Liver (tissue), 9 donors: ENCODE results near the gene RARRES2. TPM values are rescaled to one million over a fixed set of nuclear protein-coding genes. Genes with fewer than 3 reads are reported as not detected.

Source experiments
- DNase-seq: peaks from one replicate; pipeline ENCODE4 v3.0.0-alpha.2; 2017; ENCODE audit warnings: low spot score
- H3K27ac ChIP-seq, 2 donors: one replicate each; pipeline ENCODE4 v1.7.0; 2013; ENCODE audit warnings: inconsistent platforms in 2 of 2, low read length in 2 of 2, control low read depth in 1 of 2, low read depth in 1 of 2, mild to moderate bottlenecking in 1 of 2
- H3K27me3 ChIP-seq, 4 donors: one replicate each; pipeline versions ENCODE4 v1.6.1 to v1.7.0; 2013; ENCODE audit warnings: low read length in 3 of 4, inconsistent platforms in 1 of 4, mild to moderate bottlenecking in 1 of 4, moderate library complexity in 1 of 4; ENCODE audit not compliant: control insufficient read depth in 4 of 4, insufficient read depth in 4 of 4
- H3K36me3 ChIP-seq, 4 donors: one replicate each; pipeline versions ENCODE4 v1.6.1 to v1.7.0; 2013; ENCODE audit warnings: low read length in 3 of 4, mild to moderate bottlenecking in 3 of 4, low read depth in 1 of 4, moderate library complexity in 1 of 4; ENCODE audit not compliant: control insufficient read depth in 4 of 4, insufficient read depth in 3 of 4
- H3K4me1 ChIP-seq, 4 donors: one replicate each; pipeline versions ENCODE4 v1.6.1 to v1.7.0; 2013; ENCODE audit warnings: low read length in 3 of 4, mild to moderate bottlenecking in 3 of 4, moderate library complexity in 1 of 4; ENCODE audit not compliant: control insufficient read depth in 4 of 4, insufficient read depth in 4 of 4
- H3K4me3 ChIP-seq, 3 donors: one replicate each; pipeline versions ENCODE4 v1.6.1 to v1.7.0; 2013; ENCODE audit warnings: low read length in 3 of 3, control low read depth in 1 of 3, low read depth in 1 of 3, mild to moderate bottlenecking in 1 of 3
- H3K9ac ChIP-seq, 2 donors: one replicate each; pipeline ENCODE4 v1.7.0; 2013; ENCODE audit warnings: low read length in 2 of 2, mild to moderate bottlenecking in 2 of 2, moderate library complexity in 2 of 2, control low read depth in 1 of 2, low read depth in 1 of 2
- H3K9me3 ChIP-seq, 4 donors: one replicate each; pipeline versions ENCODE4 v1.6.1 to v1.7.0; 2013; ENCODE audit warnings: low read length in 3 of 4; ENCODE audit not compliant: control insufficient read depth in 4 of 4
- CTCF ChIP-seq: fragments of 150-350 bp; IDR thresholded peaks from 2 replicates; pipeline ENCODE4 v1.5.1; 2017; ENCODE audit warnings: improper control_type of control experiment, low read depth, low read length; ENCODE audit not compliant: missing input control
- EGR1 ChIP-seq, 2 donors: IDR thresholded peaks; 2 replicates each; pipeline ENCODE4 v1.6.1; 2016 to 2018; ENCODE audit warnings: antibody characterized with exemption in 2 of 2, low read depth in 2 of 2
- FOXA1 ChIP-seq: IDR thresholded peaks from 2 replicates; pipeline ENCODE4 v1.6.1; 2016; ENCODE audit warnings: antibody characterized with exemption
- FOXA2 ChIP-seq: IDR thresholded peaks from 2 replicates; pipeline ENCODE4 v1.6.1; 2016; ENCODE audit warnings: antibody characterized with exemption
- HNF4A ChIP-seq, 2 donors: conservative IDR thresholded peaks; 2 replicates each; pipeline ENCODE4 v1.6.1; 2016; ENCODE audit warnings: antibody characterized with exemption in 2 of 2, mild to moderate bottlenecking in 2 of 2
- HNF4G ChIP-seq: IDR thresholded peaks from 2 replicates; pipeline ENCODE4 v1.6.1; 2016; ENCODE audit warnings: antibody characterized with exemption
- JUND ChIP-seq, 2 donors: IDR thresholded peaks; 2 replicates each; pipeline ENCODE4 v1.6.1; 2016; ENCODE audit warnings: antibody characterized with exemption in 2 of 2
- NR2F2 ChIP-seq: IDR thresholded peaks from 2 replicates; pipeline ENCODE4 v1.6.1; 2016; ENCODE audit warnings: antibody characterized with exemption
- RAD21 ChIP-seq, 2 donors: IDR thresholded peaks; 2 replicates each; pipeline ENCODE4 v1.6.1; 2016; ENCODE audit warnings: antibody characterized with exemption in 2 of 2, mild to moderate bottlenecking in 2 of 2
- RXRA ChIP-seq, 2 donors: IDR thresholded peaks; 2 replicates each; pipeline ENCODE4 v1.6.1; 2017 to 2018; ENCODE audit warnings: antibody characterized with exemption in 2 of 2, mild to moderate bottlenecking in 1 of 2
- SP1 ChIP-seq: IDR thresholded peaks from 2 replicates; pipeline ENCODE4 v1.6.1; 2018; ENCODE audit warnings: antibody characterized with exemption, mild to moderate bottlenecking
- YY1 ChIP-seq: IDR thresholded peaks from 2 replicates; pipeline ENCODE4 v1.6.1; 2016; ENCODE audit warnings: antibody characterized with exemption, mild to moderate bottlenecking
- ZBTB33 ChIP-seq: IDR thresholded peaks from 2 replicates; pipeline ENCODE4 v1.6.1; 2016; ENCODE audit warnings: antibody characterized with exemption
- WGBS: extraction: QIAGEN DNeasy Blood & Tissue Kit; methylation state at CpG from one replicate; pipeline ENCODE4 v1.1.7; 2013; 5-methylcytosine and 5-hydroxymethylcytosine counted together
- polyA plus RNA-seq, 2 donors: library from polyadenylated mRNA; stranded (reverse) in 1 of 2; unstranded in 1 of 2; fragments of 200-250 nt in 1 of 2; fragments of >200 nt in 1 of 2; fragmentation: Nextera tagmentation in 1 of 2; extraction: Ambion mirVana in 1 of 2; gene quantifications; one replicate each; pipeline versions ENCODE4 v1.2.1 to v1.2.3, GENCODE V29; 2013 to 2015
- total RNA-seq, 2 donors: library from RNA; depleted of rRNA; stranded (reverse); fragments of >200 nt; gene quantifications; one replicate each; pipeline ENCODE4 v1.2.3, GENCODE V29; 2014
- TF ChIP-seq, protein P1 (sequence below): IDR thresholded peaks from 2 replicates; pipeline ENCODE4 v1.6.1; 2016; ENCODE audit warnings: antibody characterized with exemption
- TF ChIP-seq, protein P2 (sequence below): IDR thresholded peaks from 2 replicates; pipeline ENCODE4 v1.6.1; 2016; ENCODE audit warnings: antibody characterized with exemption
- TF ChIP-seq, protein P3 (sequence below): IDR thresholded peaks from 2 replicates; pipeline ENCODE4 v1.6.1; 2016; ENCODE audit warnings: antibody characterized with exemption, mild to moderate bottlenecking
- donor health status: healthy.
- donor health status: healthy.
- donor health status: healthy.
- donor health status: healthy.
- donor health status: healthy.

The RARRES2 gene
- total and polyA plus RNA-seq, 4 donors, result 149 to 1,915 (median 842) TPM

DNA sequence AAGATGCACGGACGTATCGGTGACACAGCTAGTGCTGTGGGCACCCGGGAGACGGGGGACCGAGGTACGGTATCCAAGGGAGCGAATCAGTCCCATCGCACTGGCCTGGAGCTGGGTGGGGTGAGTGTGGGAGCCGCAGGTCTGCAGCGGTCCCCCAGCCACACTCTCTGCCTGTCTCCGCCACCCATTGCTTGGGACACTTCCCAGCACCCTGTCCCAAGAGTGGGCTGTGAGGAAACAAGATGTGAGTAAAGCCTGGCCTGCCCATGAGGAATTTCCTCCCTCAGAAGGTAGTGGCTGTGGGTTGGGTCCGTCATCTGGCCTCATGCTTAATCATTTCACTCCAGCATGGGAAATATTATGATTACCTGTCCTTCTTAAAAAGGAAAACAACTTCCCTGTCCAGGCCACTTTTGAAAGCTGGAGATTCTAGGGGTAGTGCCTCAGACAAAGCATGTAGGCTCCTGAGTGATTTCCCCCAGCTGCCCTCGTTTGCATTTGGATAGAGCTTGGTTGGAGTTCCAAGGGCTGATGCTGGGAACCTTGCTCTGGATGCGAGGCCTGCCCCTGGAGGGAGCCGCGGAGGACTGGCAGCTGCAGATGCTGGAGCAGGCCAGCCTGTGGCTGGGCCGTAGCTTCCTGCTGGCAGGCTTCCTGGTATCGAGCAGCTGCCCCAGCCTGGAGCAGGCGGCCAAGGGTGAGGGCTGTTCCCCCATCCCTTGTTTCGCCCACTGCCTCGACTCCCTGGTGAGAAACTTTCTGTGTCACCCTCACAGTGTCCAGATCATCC lies 11.9 kb downstream of the RARRES2 start:
- H3K27ac ChIP-seq, result no peak overlapping the region
- peaks cover 2 to 40% (median 18%) of the 10 kb centered on the region in 4 donors for H3K36me3 ChIP-seq
- no peaks in the 10 kb centered on the region for H3K27me3 ChIP-seq
- H3K4me1 ChIP-seq, result peaks cover 0 to 16% (median 9%) of the 10 kb centered on the region in 4 donors
- DNase-seq, result no peak
- TF ChIP-seq, protein P1, sequence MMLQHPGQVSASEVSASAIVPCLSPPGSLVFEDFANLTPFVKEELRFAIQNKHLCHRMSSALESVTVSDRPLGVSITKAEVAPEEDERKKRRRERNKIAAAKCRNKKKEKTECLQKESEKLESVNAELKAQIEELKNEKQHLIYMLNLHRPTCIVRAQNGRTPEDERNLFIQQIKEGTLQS, result no peak
- TF ChIP-seq JUND (IDR thresholded peaks at IDR 0.05) (no peak), HNF4A (conservative IDR thresholded peaks at IDR 0.05) (no peak), YY1 (no peak)
- no peak overlapping the region for H3K4me3 ChIP-seq
- WGBS, result 71% methylated on average over 22 of the region's 22 CpGs
- H3K9me3 ChIP-seq, result no peaks in the 10 kb centered on the region
- no peak overlapping the region for H3K9ac ChIP-seq

GRCh38 chr7:150327308-150327707 lies 14.1 kb downstream of the RARRES2 start:
- H3K9ac ChIP-seq, result no peak overlapping the region
- 96% methylated on average over 3 of the region's 3 CpGs for WGBS
- no peak overlapping the region for H3K4me3 ChIP-seq
- DNase-seq, result no peak
- no peak overlapping the region for H3K27ac ChIP-seq
- H3K4me1 ChIP-seq, result peaks cover 0 to 22% (median 13%) of the 10 kb centered on the region in 4 donors
- H3K9me3 ChIP-seq, result no peaks in the 10 kb centered on the region
- H3K36me3 ChIP-seq, result peaks cover 2 to 33% (median 16%) of the 10 kb centered on the region in 4 donors
- TF ChIP-seq JUND (IDR thresholded peaks at IDR 0.05) (no peak), HNF4G (no peak), NR2F2 (no peak), FOXA1 (no peak), FOXA2 (no peak), CTCF (no peak), YY1 (no peak), RAD21 (IDR thresholded peaks at IDR 0.05) (no peak), EGR1 (IDR thresholded peaks at IDR 0.05; ENCODE audit: low read depth in 2 of 2) (no peak), RXRA (IDR thresholded peaks at IDR 0.05) (no peak), SP1 (no peak), ZBTB33 (no peak), HNF4A (conservative IDR thresholded peaks at IDR 0.05) (no peak)
- TF ChIP-seq, protein P2, sequence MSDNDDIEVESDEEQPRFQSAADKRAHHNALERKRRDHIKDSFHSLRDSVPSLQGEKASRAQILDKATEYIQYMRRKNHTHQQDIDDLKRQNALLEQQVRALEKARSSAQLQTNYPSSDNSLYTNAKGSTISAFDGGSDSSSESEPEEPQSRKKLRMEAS, result no peak
- TF ChIP-seq, protein P1, result no peak
- TF ChIP-seq, protein P3, sequence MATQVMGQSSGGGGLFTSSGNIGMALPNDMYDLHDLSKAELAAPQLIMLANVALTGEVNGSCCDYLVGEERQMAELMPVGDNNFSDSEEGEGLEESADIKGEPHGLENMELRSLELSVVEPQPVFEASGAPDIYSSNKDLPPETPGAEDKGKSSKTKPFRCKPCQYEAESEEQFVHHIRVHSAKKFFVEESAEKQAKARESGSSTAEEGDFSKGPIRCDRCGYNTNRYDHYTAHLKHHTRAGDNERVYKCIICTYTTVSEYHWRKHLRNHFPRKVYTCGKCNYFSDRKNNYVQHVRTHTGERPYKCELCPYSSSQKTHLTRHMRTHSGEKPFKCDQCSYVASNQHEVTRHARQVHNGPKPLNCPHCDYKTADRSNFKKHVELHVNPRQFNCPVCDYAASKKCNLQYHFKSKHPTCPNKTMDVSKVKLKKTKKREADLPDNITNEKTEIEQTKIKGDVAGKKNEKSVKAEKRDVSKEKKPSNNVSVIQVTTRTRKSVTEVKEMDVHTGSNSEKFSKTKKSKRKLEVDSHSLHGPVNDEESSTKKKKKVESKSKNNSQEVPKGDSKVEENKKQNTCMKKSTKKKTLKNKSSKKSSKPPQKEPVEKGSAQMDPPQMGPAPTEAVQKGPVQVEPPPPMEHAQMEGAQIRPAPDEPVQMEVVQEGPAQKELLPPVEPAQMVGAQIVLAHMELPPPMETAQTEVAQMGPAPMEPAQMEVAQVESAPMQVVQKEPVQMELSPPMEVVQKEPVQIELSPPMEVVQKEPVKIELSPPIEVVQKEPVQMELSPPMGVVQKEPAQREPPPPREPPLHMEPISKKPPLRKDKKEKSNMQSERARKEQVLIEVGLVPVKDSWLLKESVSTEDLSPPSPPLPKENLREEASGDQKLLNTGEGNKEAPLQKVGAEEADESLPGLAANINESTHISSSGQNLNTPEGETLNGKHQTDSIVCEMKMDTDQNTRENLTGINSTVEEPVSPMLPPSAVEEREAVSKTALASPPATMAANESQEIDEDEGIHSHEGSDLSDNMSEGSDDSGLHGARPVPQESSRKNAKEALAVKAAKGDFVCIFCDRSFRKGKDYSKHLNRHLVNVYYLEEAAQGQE, result no peak
- H3K27me3 ChIP-seq, result no peaks in the 10 kb centered on the region
